ENCODE measurements around the gene MAPKAP1.

- no peak for TF ChIP-seq CTCF (IDR thresholded peaks at IDR 0.05)
- TF ChIP-seq POLR2A (IDR thresholded peaks at IDR 0.05): no peak
Measured at GRCh38 chr9:125460346-125460745, 246.7 kb downstream of the MAPKAP1 start.
